Heart left ventricle (tissue), 13 donors: Measurements from ENCODE around the gene LSAMP.

Experiments used
- POLR2A ChIP-seq, 2 donors: fragments of 450-650 bp; IDR thresholded peaks; one replicate each; pipeline ENCODE4 v1.6.1; 2017; ENCODE audit warnings: antibody characterized with exemption in 2 of 2, mild to moderate bottlenecking in 2 of 2, moderate library complexity in 2 of 2
- TF ChIP-seq, protein P1 (sequence below), 12 donors: fragments of 200-600 bp; sonication (generic) in 4 of 12; IDR thresholded peaks; one replicate each; pipeline versions ENCODE4 v1.5.0 to v1.8.0; 2018 to 2022; ENCODE audit warnings: antibody characterized with exemption in 12 of 12, mild to moderate bottlenecking in 5 of 12
- donor health status: ischemic (EF 13 %, LVEDD 7.1; RV severe dilation, severe dysfunction).
- donor health status: DM: no; HTN: yes; CAD: no.
- donor health status: DM: no; HTN: no; CAD: no.
- donor health status: ischemic (EF 25% LVEDD 6.9; RV normal size, moderate dysfunction).
- donor health status: ischemic (EF 25% LVEDD 5.7; RV mildly dilated, moderate dysfunction).
- donor health status: ischemic (EF 35%, LVEDD 5.7; RV mildly dilated, moderate dysfunction).
- donor health status: nonischemic (EF 11% LVEDD 7.7; RV severe dilation, severe dysfunction).
- donor health status: DM: yes; HTN: yes; CAD: no.
- donor health status: PGD.
- donor health status: ischemic (EF 29% LVEDD 5.4; RV normal size, mild dysfunction).
- donor health status: nonischemic (EF 23%, LVEDD 6.1; RV moderate dilation, normal function).

- TF ChIP-seq POLR2A (IDR thresholded peaks at IDR 0.05): no peak
- TF ChIP-seq, protein P1, sequence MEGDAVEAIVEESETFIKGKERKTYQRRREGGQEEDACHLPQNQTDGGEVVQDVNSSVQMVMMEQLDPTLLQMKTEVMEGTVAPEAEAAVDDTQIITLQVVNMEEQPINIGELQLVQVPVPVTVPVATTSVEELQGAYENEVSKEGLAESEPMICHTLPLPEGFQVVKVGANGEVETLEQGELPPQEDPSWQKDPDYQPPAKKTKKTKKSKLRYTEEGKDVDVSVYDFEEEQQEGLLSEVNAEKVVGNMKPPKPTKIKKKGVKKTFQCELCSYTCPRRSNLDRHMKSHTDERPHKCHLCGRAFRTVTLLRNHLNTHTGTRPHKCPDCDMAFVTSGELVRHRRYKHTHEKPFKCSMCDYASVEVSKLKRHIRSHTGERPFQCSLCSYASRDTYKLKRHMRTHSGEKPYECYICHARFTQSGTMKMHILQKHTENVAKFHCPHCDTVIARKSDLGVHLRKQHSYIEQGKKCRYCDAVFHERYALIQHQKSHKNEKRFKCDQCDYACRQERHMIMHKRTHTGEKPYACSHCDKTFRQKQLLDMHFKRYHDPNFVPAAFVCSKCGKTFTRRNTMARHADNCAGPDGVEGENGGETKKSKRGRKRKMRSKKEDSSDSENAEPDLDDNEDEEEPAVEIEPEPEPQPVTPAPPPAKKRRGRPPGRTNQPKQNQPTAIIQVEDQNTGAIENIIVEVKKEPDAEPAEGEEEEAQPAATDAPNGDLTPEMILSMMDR (IDR thresholded peaks at IDR 0.05): no peak
Observed at GRCh38 chr3:116129187-116129946, 315.9 kb downstream of the LSAMP start.
